Measurements from ENCODE around the gene KCNMA1.

GRCh38 chr10:77574438-77574837 is 63.2 kb downstream of the KCNMA1 start:
- TF ChIP-seq CTCF (IDR thresholded peaks at IDR 0.05 in 2 of 3, conservative IDR thresholded peaks at IDR 0.05 in 1 of 3; ENCODE audit: control insufficient read depth in 2 of 3, extremely low read depth in 1 of 3, insufficient read depth in 1 of 3, low read depth in 3 of 3, low read length in 3 of 3), result 0 out of 6 replicates have a peak, but pooled peaks of 1 of the 3 experiments have one; percentile 15
- no peak for TF ChIP-seq SRF (IDR thresholded peaks at IDR 0.05; ENCODE audit: low read depth in 2 of 2, low read length in 2 of 2)
- no peak for TF ChIP-seq ZBTB11 (CRISPR knock-in tag; IDR thresholded peaks at IDR 0.05)
- TF ChIP-seq HCFC1 (IDR thresholded peaks at IDR 0.05; ENCODE audit: low read length), result no peak
- no peak for TF ChIP-seq MEF2B (IDR thresholded peaks at IDR 0.05; ENCODE audit: partially characterized antibody, poor library complexity, severe bottlenecking)
- no peak for TF ChIP-seq SREBF2 (IDR thresholded peaks at IDR 0.05; ENCODE audit: low read length)
- no peak for TF ChIP-seq POLR2A (IDR thresholded peaks at IDR 0.05; ENCODE audit: low read depth, low read length)
- TF ChIP-seq TCF7 (IDR thresholded peaks at IDR 0.05; ENCODE audit: borderline replicate concordance), result no peak
- no peak for TF ChIP-seq BHLHE40 (IDR thresholded peaks at IDR 0.05; ENCODE audit: borderline replicate concordance in 1 of 2, low read depth in 2 of 2, low read length in 1 of 2)
